Loucy (cell line): ENCODE data around the gene C1QL1.
A peak's percentile ranks its signal among the peaks of the same experiment; 100 is the strongest.

Experiments used
- H2AFZ ChIP-seq: fragments of 200-600 bp; sonication (generic); 2 replicates; pipeline ENCODE4 v1.6.0; 2016; ENCODE audit warnings: antibody characterized with exemption, mild to moderate bottlenecking, low read length, moderate library complexity
- H3F3A ChIP-seq: fragments of 200-600 bp; 2 replicates; pipeline ENCODE4 v1.6.0; 2016; ENCODE audit warnings: antibody characterized with exemption, low read depth, mild to moderate bottlenecking
- H3K27me3 ChIP-seq: fragments of 200-600 bp; sonication (generic); 2 replicates; pipeline ENCODE4 v1.6.1; 2014; ENCODE audit warnings: low read length, mild to moderate bottlenecking; ENCODE audit not compliant: insufficient read depth, poor library complexity, severe bottlenecking
- H3K36me3 ChIP-seq: fragments of 200-600 bp; sonication (generic); 2 replicates; pipeline ENCODE4 v1.6.1; 2016; ENCODE audit warnings: low read length; ENCODE audit not compliant: insufficient read depth
- H3K4me1 ChIP-seq: fragments of 200-600 bp; sonication (generic); 2 replicates; pipeline ENCODE4 v1.5.1; 2014; ENCODE audit warnings: low read length, mild to moderate bottlenecking; ENCODE audit not compliant: insufficient read depth, poor library complexity, severe bottlenecking
- H3K4me2 ChIP-seq: fragments of 200-600 bp; sonication (generic); 2 replicates; pipeline ENCODE4 v1.6.0; 2014; ENCODE audit warnings: antibody characterized with exemption, low read length, low read depth, mild to moderate bottlenecking; ENCODE audit not compliant: poor library complexity, severe bottlenecking
- H3K4me3 ChIP-seq: fragments of 200-600 bp; sonication (generic); 2 replicates; pipeline ENCODE4 v1.5.1; 2014; ENCODE audit warnings: low read length, mild to moderate bottlenecking, mixed read lengths; ENCODE audit not compliant: poor library complexity, severe bottlenecking
- H3K79me2 ChIP-seq: fragments of 200-600 bp; sonication (generic); 2 replicates; pipeline ENCODE4 v1.6.1; 2014; ENCODE audit warnings: low read length; ENCODE audit not compliant: insufficient read depth
- H3K9ac ChIP-seq: fragments of 200-600 bp; sonication (generic); 2 replicates; pipeline ENCODE4 v1.6.0; 2014; ENCODE audit warnings: mild to moderate bottlenecking, low read depth, low read length, moderate library complexity; ENCODE audit not compliant: poor library complexity, severe bottlenecking
- H3K9me2 ChIP-seq: fragments of 200-600 bp; sonication (generic); replicated peaks from 2 replicates; pipeline ENCODE4 v1.6.1; 2016; ENCODE audit warnings: low read depth, low read length, mixed read lengths
- H3K9me3 ChIP-seq: fragments of 200-600 bp; sonication (generic); 2 replicates; pipeline ENCODE4 v1.6.1; 2014; ENCODE audit warnings: mild to moderate bottlenecking, antibody characterized with exemption, low read length, low read depth; ENCODE audit not compliant: insufficient read depth
- H4K20me1 ChIP-seq: fragments of 200-600 bp; sonication (generic); 2 replicates; pipeline ENCODE4 v1.6.0; 2014; ENCODE audit warnings: antibody characterized with exemption, low read length, mild to moderate bottlenecking; ENCODE audit not compliant: insufficient read depth, poor library complexity, severe bottlenecking
- EZH2phosphoT487 ChIP-seq: fragments of 200-600 bp; IDR thresholded peaks from 2 replicates; pipeline ENCODE4 v1.6.1; 2018; ENCODE audit warnings: antibody characterized with exemption, mild to moderate bottlenecking, moderate library complexity, borderline replicate concordance
- TF ChIP-seq, protein P1 (sequence below): fragments of 200-600 bp; sonication (generic); conservative IDR thresholded peaks from 2 replicates; pipeline ENCODE4 v1.5.1; 2014; ENCODE audit warnings: mild to moderate bottlenecking, antibody characterized with exemption, low read length

C1QL1 gene

DNA sequence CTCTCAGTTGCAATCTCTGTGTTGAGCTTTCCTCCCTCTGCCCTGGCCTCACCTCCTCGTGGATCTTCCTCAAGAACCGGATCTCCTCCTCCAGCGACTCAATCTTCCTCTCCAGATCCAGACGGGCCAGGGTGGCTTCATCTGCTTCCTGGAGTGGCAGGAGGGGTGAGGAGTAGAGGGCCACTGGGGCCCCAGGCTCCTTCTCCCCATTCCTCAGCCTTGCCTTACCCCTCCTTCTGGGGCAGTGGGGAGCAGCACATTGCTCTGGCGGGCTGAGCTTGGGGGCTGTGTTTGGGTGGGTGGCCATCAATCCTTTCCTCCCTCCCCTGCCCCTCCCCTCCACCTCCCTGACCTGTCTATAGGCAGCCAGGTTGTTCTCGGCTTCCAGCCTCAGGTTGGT lies 54.4 kb downstream of the C1QL1 start:
- Histone ChIP-seq H3K4me2 (no peak overlapping the region), H3K9ac (no peak overlapping the region), H3K4me1 (no peaks in the 10 kb centered on the region), H3F3A (no peaks in the 10 kb centered on the region), H3K9me2 (no peaks in the 10 kb centered on the region), H3K79me2 (no peaks in the 10 kb centered on the region), H3K27me3 (no peaks in the 10 kb centered on the region), H3K4me3 (no peak overlapping the region), H3K9me3 (no peaks in the 10 kb centered on the region), H3K36me3 (no peaks in the 10 kb centered on the region), H4K20me1 (no peaks in the 10 kb centered on the region), H2AFZ (peak overlapping the region; percentile 55; the same call in 1 of the 2 replicates)
- TF ChIP-seq, protein P1, sequence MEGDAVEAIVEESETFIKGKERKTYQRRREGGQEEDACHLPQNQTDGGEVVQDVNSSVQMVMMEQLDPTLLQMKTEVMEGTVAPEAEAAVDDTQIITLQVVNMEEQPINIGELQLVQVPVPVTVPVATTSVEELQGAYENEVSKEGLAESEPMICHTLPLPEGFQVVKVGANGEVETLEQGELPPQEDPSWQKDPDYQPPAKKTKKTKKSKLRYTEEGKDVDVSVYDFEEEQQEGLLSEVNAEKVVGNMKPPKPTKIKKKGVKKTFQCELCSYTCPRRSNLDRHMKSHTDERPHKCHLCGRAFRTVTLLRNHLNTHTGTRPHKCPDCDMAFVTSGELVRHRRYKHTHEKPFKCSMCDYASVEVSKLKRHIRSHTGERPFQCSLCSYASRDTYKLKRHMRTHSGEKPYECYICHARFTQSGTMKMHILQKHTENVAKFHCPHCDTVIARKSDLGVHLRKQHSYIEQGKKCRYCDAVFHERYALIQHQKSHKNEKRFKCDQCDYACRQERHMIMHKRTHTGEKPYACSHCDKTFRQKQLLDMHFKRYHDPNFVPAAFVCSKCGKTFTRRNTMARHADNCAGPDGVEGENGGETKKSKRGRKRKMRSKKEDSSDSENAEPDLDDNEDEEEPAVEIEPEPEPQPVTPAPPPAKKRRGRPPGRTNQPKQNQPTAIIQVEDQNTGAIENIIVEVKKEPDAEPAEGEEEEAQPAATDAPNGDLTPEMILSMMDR: no peak
- TF ChIP-seq EZH2phosphoT487: no peak

DNA sequence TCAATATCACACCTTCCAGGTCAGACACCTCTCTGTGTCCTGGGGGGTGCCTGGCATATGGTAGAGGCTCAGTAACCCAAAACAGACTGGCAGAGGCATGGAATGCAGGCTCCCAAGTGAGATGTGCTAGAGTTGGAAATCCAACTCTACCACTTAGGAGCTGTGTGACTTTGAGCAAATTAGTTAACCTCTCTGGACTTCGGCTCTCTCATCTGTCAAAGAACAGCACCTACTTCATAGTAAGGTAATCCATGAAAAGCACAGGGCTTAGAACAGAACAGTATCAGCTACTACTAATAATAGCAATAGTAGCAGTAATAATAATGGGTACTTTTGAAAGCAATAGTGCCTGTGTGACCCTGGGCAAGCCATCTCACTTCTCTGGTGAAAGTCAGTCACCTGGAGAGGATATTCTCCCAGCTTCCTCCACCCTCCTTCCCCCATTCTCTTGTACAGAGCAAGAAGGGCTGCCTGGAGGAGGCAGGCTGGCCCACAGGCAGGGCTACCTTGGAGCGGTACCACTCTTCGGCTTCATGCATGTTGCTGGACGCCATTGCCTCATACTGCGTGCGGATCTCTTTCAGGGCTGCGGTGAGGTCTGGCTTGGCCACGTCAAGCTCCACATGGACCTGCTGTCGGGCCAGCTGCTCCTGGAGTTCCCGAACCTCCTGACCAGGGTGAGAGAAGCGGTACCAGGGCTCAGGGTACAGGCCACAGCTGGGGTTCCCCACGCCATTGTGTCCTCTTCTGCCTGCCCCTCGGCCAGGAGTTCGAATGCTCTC lies 55.1 kb downstream of the C1QL1 start:
- Histone ChIP-seq H3K27me3 (no peaks in the 10 kb centered on the region), H3K4me2 (no peak overlapping the region), H3K4me3 (no peak overlapping the region), H3K9me2 (no peaks in the 10 kb centered on the region), H3F3A (no peaks in the 10 kb centered on the region), H2AFZ (peak overlapping the region; percentile 55; the same call in 1 of the 2 replicates), H3K9ac (no peak overlapping the region), H3K36me3 (no peaks in the 10 kb centered on the region), H3K9me3 (no peaks in the 10 kb centered on the region), H3K79me2 (no peaks in the 10 kb centered on the region), H3K4me1 (no peaks in the 10 kb centered on the region), H4K20me1 (no peaks in the 10 kb centered on the region)
- TF ChIP-seq, protein P1: no peak
- TF ChIP-seq EZH2phosphoT487: no peak

DNA sequence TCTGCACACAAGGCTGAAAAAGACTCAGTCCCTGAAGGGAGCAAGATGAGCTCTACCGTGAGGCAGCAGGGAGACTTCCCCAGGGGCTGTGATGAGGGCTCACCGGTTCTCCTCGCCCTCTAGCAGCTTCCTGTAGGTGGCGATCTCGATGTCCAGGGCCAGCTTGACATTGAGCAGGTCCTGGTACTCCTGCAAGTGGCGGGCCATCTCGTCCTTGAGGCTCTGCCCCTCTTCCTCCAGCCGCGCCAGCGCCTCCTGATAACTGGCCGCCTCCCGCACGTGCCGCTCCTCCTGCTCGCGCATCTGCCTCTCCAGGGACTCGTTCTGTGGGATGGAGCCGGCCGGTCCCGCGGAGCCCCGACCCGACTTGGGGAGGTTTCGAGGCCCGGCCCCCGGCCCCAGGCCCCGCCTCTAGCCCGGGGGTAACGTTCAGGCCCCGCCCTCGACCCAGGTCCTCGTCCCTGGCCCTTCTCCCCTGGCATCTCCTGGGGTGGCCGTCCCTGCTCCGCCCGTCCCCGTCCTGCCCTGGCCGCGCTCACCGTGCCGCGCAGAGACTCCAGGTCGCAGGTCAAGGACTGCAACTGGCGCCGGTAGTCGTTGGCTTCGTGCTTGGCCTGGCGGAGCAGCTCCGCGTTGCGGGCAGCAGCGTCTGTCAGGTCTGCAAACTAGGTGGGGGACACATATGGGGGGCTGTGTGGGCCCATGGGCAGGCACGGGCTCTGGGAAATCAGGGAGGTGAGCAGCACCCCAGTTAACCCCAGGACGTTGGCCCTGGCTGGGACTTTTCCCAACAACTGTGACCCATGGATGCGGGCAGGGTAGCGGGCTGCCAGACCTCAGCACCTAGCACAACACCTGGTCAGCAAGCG lies 56.7 kb downstream of the C1QL1 start:
- no peaks in the 10 kb centered on the region for H3K9me3 ChIP-seq
- no peaks in the 10 kb centered on the region for H3K79me2 ChIP-seq
- no peak overlapping the region for H3K4me3 ChIP-seq
- H3K36me3 ChIP-seq: no peaks in the 10 kb centered on the region
- no peaks in the 10 kb centered on the region for H4K20me1 ChIP-seq
- H3K9me2 ChIP-seq: no peaks in the 10 kb centered on the region
- no peaks in the 10 kb centered on the region for H3F3A ChIP-seq
- no peak overlapping the region for H3K4me2 ChIP-seq
- H3K9ac ChIP-seq: no peak overlapping the region
- H3K27me3 ChIP-seq: no peaks in the 10 kb centered on the region
- no peak overlapping the region for H2AFZ ChIP-seq
- H3K4me1 ChIP-seq: no peaks in the 10 kb centered on the region
- TF ChIP-seq, protein P1: peak; percentile 63
- TF ChIP-seq EZH2phosphoT487: no peak
